ENCODE measurements around the gene RTN4RL1. TPM values are rescaled to one million over a fixed set of nuclear protein-coding genes. Genes with fewer than 3 reads are reported as not detected.

Gene RTN4RL1
- total RNA-seq, 1 experiment from 2014 or later, result 0.22 TPM

- Histone ChIP-seq H4K20me1 (ENCODE audit: control insufficient read depth, insufficient read depth, insufficient read length) (no peaks in the 10 kb centered on the region), H3K9ac (ENCODE audit: extremely low read depth, insufficient read length, low read length) (no peak overlapping the region), H3K4ac (ENCODE audit: low read depth, low read length) (no peak overlapping the region), H2AFZ (ENCODE audit: low read length) (no peak overlapping the region), H3K27ac (ENCODE audit: insufficient read length, low read depth, low read length) (no peak overlapping the region), H3K18ac (ENCODE audit: insufficient read length, low read depth, low read length) (no peak overlapping the region), H4K8ac (replicated peaks; ENCODE audit: insufficient read length, low read depth, low read length) (no peak overlapping the region), H2AK5ac (ENCODE audit: insufficient read length, low read length) (no peak overlapping the region), H4K5ac (ENCODE audit: insufficient read length, low read depth, low read length) (no peak overlapping the region), H3K14ac (ENCODE audit: insufficient read depth, low read length) (no peak overlapping the region), H3K9me3 (ENCODE audit: control insufficient read depth, low read depth, low read length) (no peaks in the 10 kb centered on the region), H3K4me2 (ENCODE audit: insufficient read depth, insufficient read length, low read length) (no peak overlapping the region), H3K79me1 (ENCODE audit: insufficient read depth, low read depth, low read length, poor library complexity, severe bottlenecking) (no peaks in the 10 kb centered on the region), H2BK5ac (ENCODE audit: insufficient read length, low read length) (no peak overlapping the region), H3K27me3 (ENCODE audit: insufficient read depth, low read length) (peaks cover 5% of the 10 kb centered on the region; the same call in 1 of the 2 replicates), H3K56ac (ENCODE audit: insufficient read length, low read depth, low read length) (no peak overlapping the region), H4K91ac (ENCODE audit: insufficient read length, low read depth, low read length) (no peak overlapping the region), H3K23ac (ENCODE audit: insufficient read length, low read depth, low read length) (no peak overlapping the region), H3K23me2 (ENCODE audit: insufficient read length, low read depth, low read length, poor library complexity, severe bottlenecking) (no peaks in the 10 kb centered on the region), H3K4me1 (ENCODE audit: insufficient read depth, low read length) (no peaks in the 10 kb centered on the region; the same call in 1 of the 2 replicates), H2BK120ac (ENCODE audit: low read depth, low read length, poor library complexity, severe bottlenecking) (no peak overlapping the region), H2BK15ac (ENCODE audit: low read depth, low read length) (no peak overlapping the region), H2BK12ac (ENCODE audit: insufficient read length, low read depth, low read length) (no peak overlapping the region), H2BK20ac (ENCODE audit: low read depth, low read length, poor library complexity, severe bottlenecking) (no peak overlapping the region), H3K79me2 (ENCODE audit: insufficient read depth, low read length) (no peaks in the 10 kb centered on the region), H3T11ph (ENCODE audit: low read length) (no peak overlapping the region)
- Mint-ChIP-seq H3K36me3 (ENCODE audit: insufficient read depth in 1 of 3, low read depth in 3 of 3) (no peaks in the 10 kb centered on the region), H3K27me3 (ENCODE audit: low read depth) (peaks cover 32% of the 10 kb centered on the region), H3K4me1 (peaks cover 13 to 24% of the 10 kb centered on the region in 2 experiments), H3K27ac (no peak overlapping the region), H3K9me3 (no peaks in the 10 kb centered on the region; a peak in 1 of 5 replicates), H3K4me3 (no peak overlapping the region)
- no peak for TF ChIP-seq CTCF (conservative IDR thresholded peaks at IDR 0.05)
- no CpG with 5 or more reads among the region's 13 CpGs for WGBS (ENCODE audit: extremely low coverage, insufficient read length, low lambda C conversion rate)
- no peak for DNase-seq
Measured at GRCh38 chr17:2003525-2003924, 21.6 kb downstream of the RTN4RL1 start.

Measured in H9 (cell line).